Measurements from ENCODE around the gene VASN. TPM values are rescaled to one million over a fixed set of nuclear protein-coding genes. Genes with fewer than 3 reads are reported as not detected.

VASN gene
- total RNA-seq, 1 donor from 2014 or later, result 4.0 TPM

DNA sequence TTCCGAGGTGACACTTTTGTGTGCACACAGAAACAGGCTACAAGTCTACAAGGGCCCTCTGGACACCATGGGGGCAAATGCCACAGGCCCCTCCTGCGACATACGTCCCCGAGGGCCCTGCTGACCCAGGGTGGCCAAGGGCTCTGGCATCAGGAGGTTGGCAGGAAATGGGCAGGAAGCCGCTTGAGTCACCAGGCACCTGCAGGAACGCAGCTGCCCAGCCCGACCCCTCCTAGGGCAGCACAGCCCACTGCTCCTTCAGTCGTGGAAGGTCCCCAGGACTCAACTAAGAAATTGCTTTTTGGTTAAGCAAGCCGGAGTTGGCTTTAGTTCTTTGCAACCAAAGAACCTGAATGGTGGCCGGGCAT, 36.7 kb downstream of the VASN start:
- Mint-ChIP-seq H3K4me1 (ENCODE audit: low read depth) (no peaks in the 10 kb centered on the region), H3K27me3 (no peaks in the 10 kb centered on the region), H3K4me3 (ENCODE audit: low read depth) (no peak overlapping the region), H3K27ac (no peak overlapping the region), H3K9me3 (ENCODE audit: low read depth) (no peaks in the 10 kb centered on the region), H3K36me3 (ENCODE audit: insufficient read depth) (peaks cover 2% of the 10 kb centered on the region)
- TF ChIP-seq, protein P1, sequence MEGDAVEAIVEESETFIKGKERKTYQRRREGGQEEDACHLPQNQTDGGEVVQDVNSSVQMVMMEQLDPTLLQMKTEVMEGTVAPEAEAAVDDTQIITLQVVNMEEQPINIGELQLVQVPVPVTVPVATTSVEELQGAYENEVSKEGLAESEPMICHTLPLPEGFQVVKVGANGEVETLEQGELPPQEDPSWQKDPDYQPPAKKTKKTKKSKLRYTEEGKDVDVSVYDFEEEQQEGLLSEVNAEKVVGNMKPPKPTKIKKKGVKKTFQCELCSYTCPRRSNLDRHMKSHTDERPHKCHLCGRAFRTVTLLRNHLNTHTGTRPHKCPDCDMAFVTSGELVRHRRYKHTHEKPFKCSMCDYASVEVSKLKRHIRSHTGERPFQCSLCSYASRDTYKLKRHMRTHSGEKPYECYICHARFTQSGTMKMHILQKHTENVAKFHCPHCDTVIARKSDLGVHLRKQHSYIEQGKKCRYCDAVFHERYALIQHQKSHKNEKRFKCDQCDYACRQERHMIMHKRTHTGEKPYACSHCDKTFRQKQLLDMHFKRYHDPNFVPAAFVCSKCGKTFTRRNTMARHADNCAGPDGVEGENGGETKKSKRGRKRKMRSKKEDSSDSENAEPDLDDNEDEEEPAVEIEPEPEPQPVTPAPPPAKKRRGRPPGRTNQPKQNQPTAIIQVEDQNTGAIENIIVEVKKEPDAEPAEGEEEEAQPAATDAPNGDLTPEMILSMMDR (IDR thresholded peaks at IDR 0.05; ENCODE audit: unreplicated experiment), result no peak
- DNase-seq (ENCODE audit: low spot score, unreplicated experiment), result no peak

DNA sequence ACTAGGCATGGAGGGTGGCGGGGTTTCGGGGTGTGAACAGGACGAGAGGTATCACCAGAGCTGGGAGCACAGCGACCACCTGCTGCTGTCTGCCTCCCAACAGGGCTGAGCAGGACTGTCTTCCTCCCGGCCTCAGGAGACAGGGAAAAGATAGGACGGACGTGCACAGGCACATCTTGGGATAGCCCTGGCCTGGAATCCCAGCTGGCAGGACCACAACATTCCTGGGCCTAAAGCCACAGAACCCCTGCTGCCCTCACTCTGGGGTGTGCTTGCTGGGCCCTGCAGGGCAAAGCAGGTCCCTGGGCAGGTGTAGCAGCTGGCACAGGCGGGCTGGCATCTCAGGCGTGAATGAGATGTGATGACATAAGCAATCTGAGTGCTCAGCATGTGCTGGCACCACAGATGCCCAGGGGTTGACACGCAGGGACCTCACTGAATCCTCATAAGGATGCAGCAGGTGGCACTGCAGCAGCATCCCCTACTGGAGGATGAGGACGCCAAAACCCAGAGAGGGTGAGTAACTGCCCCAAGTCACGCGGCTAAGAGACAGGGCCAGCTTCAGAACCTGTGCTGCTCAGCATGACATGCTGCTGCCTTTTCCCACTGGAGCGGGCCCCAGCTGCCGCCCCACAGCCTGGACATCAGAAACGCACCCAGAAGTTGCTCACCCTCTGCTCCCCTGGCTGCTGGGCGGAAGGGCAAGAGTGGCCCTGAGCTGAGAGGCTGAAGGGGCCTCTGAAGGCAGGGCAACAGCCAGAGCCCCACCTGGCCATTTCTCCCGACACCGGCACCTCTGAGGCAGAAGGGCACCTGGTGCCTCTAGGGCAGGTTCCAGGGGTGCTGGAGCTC, 37.7 kb downstream of the VASN start:
- Mint-ChIP-seq H3K9me3 (ENCODE audit: low read depth) (no peaks in the 10 kb centered on the region), H3K36me3 (ENCODE audit: insufficient read depth) (peaks cover 2% of the 10 kb centered on the region), H3K27ac (no peak overlapping the region), H3K4me1 (ENCODE audit: low read depth) (peaks cover under 1% of the 10 kb centered on the region), H3K4me3 (ENCODE audit: low read depth) (no peak overlapping the region), H3K27me3 (no peaks in the 10 kb centered on the region)
- no peak for DNase-seq (ENCODE audit: low spot score, unreplicated experiment)
- TF ChIP-seq, protein P1 (IDR thresholded peaks at IDR 0.05; ENCODE audit: unreplicated experiment), result no peak

DNA sequence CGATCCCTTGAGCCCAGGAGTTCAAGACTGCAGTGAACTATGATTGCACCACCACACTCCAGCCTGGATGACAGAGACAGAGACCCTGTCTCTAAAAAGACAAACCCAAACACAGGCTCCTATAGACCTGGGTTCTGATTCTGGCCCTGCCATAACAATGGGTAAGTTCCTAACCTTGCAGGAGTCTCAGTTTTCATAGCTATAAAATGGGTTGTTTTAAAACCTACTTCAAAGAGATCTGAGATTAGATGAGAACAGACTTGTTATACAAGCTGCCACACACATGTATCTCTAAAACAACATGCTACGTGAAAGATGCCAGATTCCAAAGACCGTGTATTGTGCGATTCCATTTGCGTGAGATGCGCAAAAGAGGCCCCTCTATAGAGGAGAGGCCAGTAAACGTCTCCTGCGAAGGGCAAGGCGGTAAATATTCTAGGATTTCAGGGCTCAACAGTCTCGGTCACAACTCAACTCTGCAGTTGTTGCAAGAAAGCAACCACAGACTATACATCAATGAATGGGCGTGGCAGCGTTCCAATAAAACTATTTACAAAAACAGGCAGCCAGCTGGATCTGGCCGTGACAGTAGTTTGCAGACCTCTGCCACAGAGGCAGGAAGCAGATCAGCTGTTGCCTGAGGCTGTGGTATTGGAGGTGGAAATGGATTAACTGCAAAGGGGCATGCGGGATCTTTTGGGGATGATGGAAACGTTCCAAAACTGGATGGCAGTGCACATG, 38.9 kb downstream of the VASN start:
- Mint-ChIP-seq H3K4me1 (ENCODE audit: low read depth) (peaks cover 7% of the 10 kb centered on the region), H3K4me3 (ENCODE audit: low read depth) (no peak overlapping the region), H3K9me3 (ENCODE audit: low read depth) (no peaks in the 10 kb centered on the region), H3K27me3 (peaks cover 4% of the 10 kb centered on the region), H3K36me3 (ENCODE audit: insufficient read depth) (no peaks in the 10 kb centered on the region), H3K27ac (no peak overlapping the region)
- TF ChIP-seq, protein P1 (IDR thresholded peaks at IDR 0.05; ENCODE audit: unreplicated experiment), result no peak
- no peak for DNase-seq (ENCODE audit: low spot score, unreplicated experiment)

DNA sequence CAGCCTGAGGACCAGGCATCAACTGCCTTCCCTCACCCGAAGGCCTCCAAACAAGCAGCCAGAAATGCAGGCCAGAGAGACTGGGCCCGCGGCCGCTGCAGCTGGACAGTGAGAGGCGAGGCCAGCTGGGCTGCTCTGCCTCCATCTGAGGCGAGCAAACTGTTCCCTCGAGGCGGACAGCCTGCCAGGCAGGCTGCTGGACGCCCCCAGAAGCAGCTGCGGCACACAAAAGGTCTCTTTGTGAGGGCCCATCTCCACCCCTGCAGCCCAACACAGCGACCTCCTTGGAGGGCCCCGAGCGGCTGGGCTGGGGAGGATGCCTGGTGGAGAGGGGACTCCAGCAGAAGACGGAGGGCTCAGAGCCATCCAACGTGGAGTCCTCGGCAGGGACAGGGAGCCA, 40.0 kb downstream of the VASN start:
- no peaks in the 10 kb centered on the region for H3K36me3 Mint-ChIP-seq (ENCODE audit: insufficient read depth)
- no peaks in the 10 kb centered on the region for H3K9me3 Mint-ChIP-seq (ENCODE audit: low read depth)
- H3K4me1 Mint-ChIP-seq (ENCODE audit: low read depth), result peaks cover 9% of the 10 kb centered on the region
- TF ChIP-seq, protein P1 (IDR thresholded peaks at IDR 0.05; ENCODE audit: unreplicated experiment), result no peak
- DNase-seq (ENCODE audit: low spot score, unreplicated experiment), result no peak
- H3K27ac Mint-ChIP-seq, result no peak overlapping the region
- peaks cover 4% of the 10 kb centered on the region for H3K27me3 Mint-ChIP-seq
- H3K4me3 Mint-ChIP-seq (ENCODE audit: low read depth), result no peak overlapping the region

DNA sequence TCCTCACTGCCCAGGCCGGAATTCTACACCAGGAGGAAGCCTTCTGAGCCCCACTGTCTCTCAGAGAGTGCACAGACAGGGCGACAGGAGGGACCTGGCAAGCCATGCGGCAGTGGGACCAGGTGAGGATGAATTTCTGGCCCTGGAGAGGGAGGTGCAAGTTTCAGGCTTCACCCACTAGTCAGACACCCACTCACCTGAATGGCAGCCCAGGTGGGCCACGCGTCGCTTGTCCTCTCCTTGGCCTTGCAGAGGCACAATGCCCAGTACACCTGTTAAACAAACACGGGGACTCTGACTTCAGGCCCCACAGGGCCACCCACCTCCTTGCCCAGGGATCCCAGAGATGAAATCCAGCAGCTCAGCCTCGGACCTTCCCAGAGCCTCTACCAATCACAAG, 40.5 kb downstream of the VASN start:
- no peaks in the 10 kb centered on the region for H3K36me3 Mint-ChIP-seq (ENCODE audit: insufficient read depth)
- no peak overlapping the region for H3K4me3 Mint-ChIP-seq (ENCODE audit: low read depth)
- H3K9me3 Mint-ChIP-seq (ENCODE audit: low read depth), result no peaks in the 10 kb centered on the region
- no peak overlapping the region for H3K27ac Mint-ChIP-seq
- peaks cover 4% of the 10 kb centered on the region for H3K27me3 Mint-ChIP-seq
- peaks cover 9% of the 10 kb centered on the region for H3K4me1 Mint-ChIP-seq (ENCODE audit: low read depth)
- no peak for DNase-seq (ENCODE audit: low spot score, unreplicated experiment)
- TF ChIP-seq, protein P1 (IDR thresholded peaks at IDR 0.05; ENCODE audit: unreplicated experiment), result no peak

Measured in progenitor cell of endocrine pancreas (in vitro differentiated cells).